HG03064 (cell line): Measurements from ENCODE around the gene NDUFV3.
"Not testable (repeated sequence)": the region's sequence is repeated elsewhere in the genome, so short reads cannot be mapped to it uniquely, and the experiment has no call there.

Source experiments
- ATAC-seq: cut with Tn5 transposase; IDR thresholded peaks from one replicate; pipeline ENCODE4 v1.9.1; 2021; ENCODE audit warnings: low read depth; ENCODE audit not compliant: unreplicated experiment

Gene NDUFV3

GRCh38 chr21:42933137-42933970 is 40.2 kb downstream of the NDUFV3 start:
- not testable (repeated sequence) for ATAC-seq

DNA sequence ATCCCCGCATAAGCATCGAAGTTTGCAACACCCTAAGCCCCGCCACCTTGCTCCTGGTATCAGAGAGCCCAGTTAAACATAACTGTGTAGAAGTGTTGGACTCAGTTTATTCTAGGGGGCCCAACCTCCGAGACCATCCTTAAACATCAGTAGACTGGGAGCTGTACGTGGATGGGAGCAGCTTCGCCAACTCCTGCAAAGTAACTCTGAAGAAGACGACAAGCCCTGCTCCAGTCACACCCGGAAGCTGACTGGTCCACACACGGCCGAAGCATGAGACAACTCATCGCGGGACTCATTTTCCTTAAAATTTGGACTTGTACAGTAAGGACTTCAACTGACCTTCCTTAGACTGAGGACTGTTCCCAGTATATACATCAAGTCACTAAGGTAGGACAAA is 40.9 kb downstream of the NDUFV3 start:
- not testable (repeated sequence) for ATAC-seq

DNA sequence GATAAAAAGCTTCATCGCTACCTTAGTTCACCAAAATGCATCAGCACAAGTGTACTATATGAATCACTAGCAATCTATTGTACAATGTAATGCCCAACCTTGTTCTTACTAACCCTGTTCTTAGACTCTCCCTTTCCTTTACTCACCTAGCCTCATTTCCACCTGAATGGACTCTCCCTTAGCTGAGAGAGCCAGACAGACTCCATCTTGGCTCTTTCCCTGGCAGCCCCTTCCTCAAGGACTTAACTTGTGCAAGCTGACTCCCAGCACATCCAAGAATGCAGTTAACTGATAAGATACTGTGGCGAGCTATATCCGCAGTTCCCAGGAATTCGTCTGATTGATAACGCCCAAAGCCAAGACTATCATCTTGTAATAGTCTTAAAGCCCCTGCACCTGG is 43.3 kb downstream of the NDUFV3 start:
- not testable (repeated sequence) for ATAC-seq

DNA sequence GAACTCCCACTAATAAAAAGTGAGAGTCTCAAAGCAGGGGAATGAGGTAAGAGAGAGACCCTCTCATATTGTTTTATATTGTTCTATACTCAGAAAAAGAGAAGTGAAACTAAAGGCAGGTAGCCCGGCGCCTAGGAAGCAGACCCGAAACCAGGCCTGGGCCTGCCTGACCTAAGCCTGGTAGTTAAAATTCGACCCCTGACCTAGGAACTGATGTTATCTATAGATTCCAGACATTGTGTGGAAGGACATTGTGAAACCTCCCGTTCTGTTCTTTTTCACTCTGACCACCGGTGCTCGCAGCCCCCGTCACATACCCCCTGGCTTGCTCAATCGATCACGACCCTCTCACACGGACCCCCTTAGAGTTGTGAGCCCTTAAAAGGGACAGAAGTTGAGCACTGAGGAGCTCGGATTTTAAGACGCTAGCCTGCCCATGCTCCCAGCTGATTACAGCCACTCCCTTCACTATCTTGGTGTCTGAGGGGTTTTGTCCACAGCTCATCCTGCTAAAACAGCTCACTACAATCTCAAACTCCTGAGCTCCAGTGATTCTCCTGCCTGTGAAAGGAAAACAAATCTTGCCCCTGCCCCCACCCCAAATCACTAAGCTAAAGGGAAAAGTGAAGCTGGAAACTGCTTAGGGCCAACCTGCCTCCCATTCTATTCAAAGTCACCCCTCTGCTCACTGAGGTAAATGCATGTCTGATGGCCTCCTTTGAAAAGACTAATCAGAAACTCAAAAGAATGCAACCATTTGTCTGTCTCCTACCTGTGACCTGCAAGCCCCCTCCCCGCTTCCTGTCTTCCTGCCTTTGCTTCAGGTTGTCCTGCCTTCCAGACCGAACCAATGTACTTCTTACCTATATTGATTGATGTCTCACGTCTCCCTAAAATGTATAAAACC is 44.2 kb downstream of the NDUFV3 start:
- not testable (repeated sequence) for ATAC-seq

- no peak for ATAC-seq
Measured at GRCh38 chr21:42937960-42938605, 45.0 kb downstream of the NDUFV3 start.

DNA sequence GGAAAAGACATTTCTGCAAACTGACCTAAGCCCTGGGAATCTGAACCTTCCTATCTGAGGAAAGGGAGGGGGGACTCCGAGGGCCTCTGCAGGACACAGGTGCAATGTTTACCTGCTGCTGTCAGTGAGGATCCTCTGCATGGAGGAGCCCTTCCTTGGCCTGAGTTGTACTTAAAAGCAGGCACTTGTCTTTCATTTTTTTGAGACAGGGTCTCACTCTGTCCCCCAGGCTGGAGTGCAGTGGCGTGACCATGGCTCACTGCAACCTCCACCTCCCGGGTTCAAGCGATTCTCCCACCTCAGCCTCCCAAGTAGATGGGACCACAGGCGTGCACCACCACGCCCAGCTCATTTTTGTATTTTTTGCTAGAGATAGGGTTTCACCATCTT is 45.5 kb downstream of the NDUFV3 start:
- not testable (repeated sequence) for ATAC-seq

DNA sequence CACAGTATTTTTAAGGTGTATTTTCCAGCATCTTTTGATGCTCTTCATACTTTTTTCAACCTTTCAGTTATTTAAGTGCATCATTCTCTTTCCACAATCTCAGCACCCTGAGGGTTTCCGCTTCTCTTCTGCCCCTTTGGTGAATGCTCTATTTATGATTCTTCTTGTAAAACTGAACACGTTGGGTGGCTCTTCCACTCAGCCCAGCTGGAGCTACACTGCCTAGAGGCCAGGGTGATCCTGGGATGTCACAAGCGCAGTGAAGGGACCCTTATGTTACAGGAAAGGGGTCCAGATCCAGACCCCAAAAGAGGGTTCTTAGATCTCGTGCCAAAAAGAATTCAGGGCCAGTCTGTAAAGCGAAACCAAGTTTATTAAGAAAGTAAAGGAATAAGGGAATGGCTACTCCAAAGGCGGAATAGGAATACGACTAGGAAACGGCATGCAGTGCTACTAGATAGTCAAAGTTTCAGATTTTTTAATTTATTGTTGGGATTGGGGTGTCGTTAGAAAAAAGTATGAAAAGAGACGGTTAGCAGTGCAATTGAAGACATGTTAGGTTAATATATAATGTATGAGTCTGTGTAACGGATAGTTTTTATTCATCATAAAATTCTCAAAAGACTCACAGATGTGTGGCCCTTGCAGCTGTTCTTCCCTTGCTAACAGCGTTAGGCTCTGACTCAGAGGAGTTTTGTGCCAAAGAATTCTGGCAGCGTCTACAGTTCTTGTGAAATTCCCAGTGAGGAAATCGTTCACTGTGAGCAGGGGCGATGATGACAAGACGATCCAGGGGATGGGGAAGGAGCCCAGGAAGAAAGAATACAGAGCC is 46.7 kb downstream of the NDUFV3 start:
- ATAC-seq: no peak

GRCh38 chr21:42941696-42942085 is 48.6 kb downstream of the NDUFV3 start:
- ATAC-seq: no peak

- ATAC-seq: no peak
Measured at GRCh38 chr21:42942244-42942643, 49.1 kb downstream of the NDUFV3 start.

DNA sequence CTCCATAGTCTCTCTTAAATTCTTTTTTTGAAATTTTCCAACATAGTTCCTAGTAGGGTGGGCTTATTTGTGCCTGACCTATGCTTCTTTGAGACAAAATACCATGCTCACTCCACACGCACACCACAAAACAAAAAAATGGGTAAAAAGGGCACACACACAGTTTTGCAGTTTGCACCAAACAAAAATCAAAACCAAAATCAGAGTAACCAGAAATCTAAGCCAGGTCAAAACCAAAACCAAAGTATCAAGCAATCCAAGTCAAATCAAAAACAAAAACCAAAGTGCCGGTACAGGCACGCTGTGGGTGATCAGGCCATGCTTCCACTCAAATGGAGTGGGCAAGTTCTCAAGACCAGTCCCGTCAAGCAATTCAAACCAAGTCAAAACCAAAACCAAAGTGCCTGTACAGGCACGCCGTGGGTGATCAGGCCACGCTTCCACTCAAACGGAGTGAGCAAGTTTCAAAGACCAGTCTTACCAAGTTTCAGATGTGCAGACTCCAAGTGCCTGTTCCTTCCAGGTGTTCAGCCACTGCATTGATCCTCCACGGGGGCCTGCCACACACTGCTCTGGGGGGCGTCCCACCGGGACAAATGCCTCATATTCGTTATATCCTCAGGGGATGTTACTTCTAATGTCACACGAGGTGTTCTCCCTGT is 56.1 kb downstream of the NDUFV3 start:
- not testable (repeated sequence) for ATAC-seq

GRCh38 chr21:42951193-42951592 is 58.1 kb downstream of the NDUFV3 start:
- ATAC-seq: not testable (repeated sequence)

DNA sequence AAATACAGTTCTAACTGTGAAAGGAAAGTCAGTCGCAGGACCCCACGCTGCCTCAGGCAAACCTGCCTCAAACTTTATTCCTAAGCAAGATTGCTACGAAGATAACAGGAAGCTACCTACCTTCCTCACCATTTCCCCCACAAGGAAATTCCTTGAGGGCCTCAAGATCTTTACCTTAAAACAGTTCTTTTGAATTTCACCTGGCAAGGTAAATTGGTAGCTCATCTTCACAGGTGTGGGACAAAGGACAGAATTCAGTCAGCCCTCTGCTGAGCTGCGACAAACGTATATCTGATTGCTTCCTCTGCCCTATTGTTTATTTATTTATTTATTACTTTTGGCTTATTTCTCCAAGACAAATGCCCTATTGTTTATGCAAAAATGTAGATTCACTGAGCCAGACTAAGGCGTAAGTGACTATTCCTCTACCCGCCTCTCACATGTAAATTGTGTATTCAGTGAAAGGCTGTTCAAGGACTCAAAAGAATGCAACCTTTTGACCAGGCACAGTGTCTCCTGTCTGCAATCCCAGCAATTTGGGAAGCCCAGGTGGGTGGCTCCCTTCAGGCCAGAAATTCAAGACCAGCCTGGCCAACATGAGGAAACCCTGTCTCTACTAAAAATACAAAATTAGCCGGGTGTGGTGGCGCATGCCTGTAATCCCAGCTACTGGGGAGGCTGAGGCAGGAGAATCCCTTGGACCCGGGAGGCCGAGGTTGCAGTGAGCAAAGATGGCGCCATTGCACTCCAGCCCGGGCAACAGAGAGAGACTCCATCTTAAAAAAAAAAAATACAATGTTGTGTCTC is 63.9 kb downstream of the NDUFV3 start:
- no peak for ATAC-seq

- not testable (repeated sequence) for ATAC-seq
Measured at GRCh38 chr21:42958122-42958521, 65.0 kb downstream of the NDUFV3 start.

- ATAC-seq: no peak
Measured at GRCh38 chr21:42959728-42960127, 66.6 kb downstream of the NDUFV3 start.

GRCh38 chr21:42962380-42963007 is 69.4 kb downstream of the NDUFV3 start:
- ATAC-seq: no peak
